ENCODE results near the gene NETO2.
"Not testable (repeated sequence)": the region's sequence is repeated elsewhere in the genome, so short reads cannot be mapped to it uniquely, and the experiment has no call there.

Gene NETO2

GRCh38 chr16:47143677-47144558 is at the start of gene NETO2:
Gene NETO2, minus strand, starts transcription at chr16:47143945. Its CDS starts 333 bp downstream, at chr16:47143612.
- peak; percentile 25 to 27 for DNase-seq (ENCODE audit: low read depth in 2 of 2)

GRCh38 chr16:47182318-47182717 is 38.6 kb upstream of the NETO2 start:
- DNase-seq (ENCODE audit: low read depth in 2 of 2), result no peak

DNA sequence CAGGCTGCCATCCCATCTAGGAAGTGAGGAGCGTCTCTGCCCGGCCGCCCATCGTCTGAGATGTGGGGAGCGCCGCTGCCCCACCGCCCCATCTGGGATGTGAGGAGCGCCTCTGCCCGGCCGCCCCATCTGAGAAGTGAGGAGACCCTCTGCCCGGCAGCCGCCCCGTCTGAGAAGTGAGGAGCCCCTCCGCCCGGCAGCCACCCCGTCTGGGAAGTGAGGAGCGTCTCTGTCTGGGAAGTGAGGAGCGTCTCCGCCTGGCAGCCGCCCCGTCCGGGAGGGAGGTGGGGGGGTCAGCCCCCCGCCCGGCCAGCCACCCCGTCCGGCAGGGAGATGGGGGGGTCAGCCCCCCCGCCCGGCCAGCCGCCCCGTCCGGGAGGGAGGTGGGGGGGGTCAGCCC is 37.3 kb upstream of the NETO2 start:
- not testable (repeated sequence) for DNase-seq (ENCODE audit: low read depth in 2 of 2)

DNA sequence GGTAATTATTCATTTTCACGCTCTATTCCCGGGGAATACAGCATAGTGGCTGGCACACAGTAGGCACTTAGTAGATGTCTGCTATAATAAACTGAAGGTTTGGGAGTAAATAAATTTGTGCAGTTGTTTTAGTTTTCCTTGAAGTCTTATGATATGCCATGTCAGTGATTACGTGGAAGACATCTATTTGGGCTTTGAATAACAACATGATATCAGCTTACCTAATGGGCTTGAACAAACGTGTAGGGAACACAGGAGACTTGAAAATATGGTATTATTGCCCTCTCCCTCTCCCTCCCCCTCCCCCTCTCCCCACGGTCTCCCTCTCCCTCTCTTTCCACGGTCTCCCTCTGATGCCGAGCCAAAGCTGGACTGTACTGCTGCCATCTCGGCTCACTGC is 36.3 kb upstream of the NETO2 start:
- DNase-seq (ENCODE audit: low read depth in 2 of 2), result no peak

DNA sequence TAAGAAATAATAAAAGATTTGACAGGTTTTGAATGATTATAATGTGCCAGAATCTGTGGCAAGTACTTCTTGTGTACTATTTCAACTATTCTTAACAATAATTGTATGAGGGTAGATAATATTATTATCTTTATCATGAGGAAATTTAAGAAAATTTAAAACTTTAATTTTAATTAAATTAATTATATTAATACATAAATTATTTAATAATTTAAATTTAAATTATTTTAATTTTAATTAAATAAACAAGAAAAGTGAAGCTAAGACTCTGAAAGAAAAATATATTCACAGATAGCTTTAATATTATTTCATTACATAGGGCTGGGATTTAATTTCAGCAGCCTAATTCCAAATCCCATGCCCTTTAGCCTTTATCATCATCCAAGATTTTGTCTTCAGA is 31.4 kb upstream of the NETO2 start:
- no peak for DNase-seq (ENCODE audit: low read depth in 2 of 2)

- no peak for DNase-seq (ENCODE audit: low read depth in 2 of 2)
These were observed 19.1 kb upstream of the NETO2 start for GRCh38 chr16:47162670-47163420.

DNA sequence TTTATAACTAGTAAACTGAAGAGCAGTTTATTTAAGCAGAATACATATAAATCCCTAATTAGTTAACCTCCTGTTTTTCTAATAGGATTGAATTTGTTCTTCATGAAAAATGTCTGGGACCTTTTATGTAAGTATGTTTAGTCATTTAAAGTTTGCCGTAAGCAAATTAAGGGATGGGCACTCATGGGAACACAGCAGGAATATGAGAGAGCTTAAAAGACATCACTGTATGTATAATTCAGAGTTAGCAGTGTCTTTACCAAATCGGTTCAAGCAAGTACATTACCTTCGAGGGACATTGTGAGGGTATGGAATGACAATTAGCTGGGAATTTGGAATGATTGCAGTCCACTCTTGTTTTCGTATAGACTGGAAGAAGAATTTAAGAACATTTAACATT is 17.7 kb upstream of the NETO2 start:
- no peak for DNase-seq (ENCODE audit: low read depth in 2 of 2)

DNA sequence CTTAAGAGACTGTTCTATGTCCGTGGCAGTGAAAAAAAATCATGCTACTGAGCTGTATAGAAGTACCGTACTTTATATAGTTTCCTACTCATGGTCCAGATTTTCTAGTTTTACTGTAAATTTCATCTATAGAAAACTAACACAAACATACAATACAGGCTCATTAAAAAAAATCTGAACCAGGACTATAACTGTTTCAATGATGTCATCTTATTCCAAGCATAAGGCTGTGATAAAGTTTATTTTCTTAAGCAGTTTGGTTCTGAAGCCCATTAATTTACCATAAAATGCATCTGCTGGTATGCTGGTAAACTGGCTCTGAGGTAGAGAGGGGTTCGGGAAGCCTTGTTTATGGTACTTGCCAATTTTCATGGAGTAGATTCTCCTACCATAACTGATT is 16.7 kb upstream of the NETO2 start:
- DNase-seq (ENCODE audit: low read depth in 2 of 2), result no peak

GRCh38 chr16:47158992-47159391 is 15.2 kb upstream of the NETO2 start:
- no peak for DNase-seq (ENCODE audit: low read depth in 2 of 2)

- DNase-seq (ENCODE audit: low read depth in 2 of 2), result no peak
These were observed 13.0 kb upstream of the NETO2 start for GRCh38 chr16:47156680-47157215.

GRCh38 chr16:47152501-47152900 is 8.8 kb upstream of the NETO2 start:
- DNase-seq (ENCODE audit: low read depth in 2 of 2), result not testable (repeated sequence)

DNA sequence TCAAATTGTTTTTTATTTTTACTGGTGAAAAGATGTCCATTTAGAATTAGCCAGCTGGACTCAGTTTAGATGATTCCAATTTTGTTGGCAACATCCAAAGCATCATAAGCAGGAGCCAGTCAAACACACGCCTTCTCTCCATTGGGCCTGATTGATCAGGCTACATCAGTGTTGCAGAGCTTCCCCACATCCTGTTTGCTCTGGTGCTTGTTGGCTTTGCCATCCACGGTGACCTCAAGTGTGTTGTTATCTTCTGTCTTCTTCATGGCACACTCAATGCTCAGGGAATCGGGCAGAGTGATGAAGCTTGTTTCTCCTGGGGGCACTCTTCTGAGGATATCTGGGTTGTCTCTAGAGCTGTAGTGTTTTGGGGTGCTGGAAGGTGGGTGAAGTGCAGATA is 6.3 kb upstream of the NETO2 start:
- DNase-seq (ENCODE audit: low read depth in 2 of 2), result no peak

DNA sequence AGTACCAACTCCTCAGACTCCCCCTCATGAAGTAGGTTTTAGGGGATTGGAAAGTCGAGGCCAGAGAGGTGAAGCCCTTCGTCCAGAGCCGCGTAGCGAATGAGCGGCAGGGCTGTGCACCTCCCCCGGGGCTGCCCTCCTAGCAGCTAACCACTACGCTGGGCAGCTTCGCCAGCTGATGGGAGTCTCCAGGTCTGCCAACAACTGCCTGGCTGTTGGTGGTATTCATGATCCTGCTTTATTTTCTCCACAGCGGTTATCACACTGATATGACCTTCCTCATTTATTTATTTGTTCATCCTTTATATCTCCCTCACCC is 773 bp upstream of the NETO2 start:
- no peak for DNase-seq (ENCODE audit: low read depth in 2 of 2)

GRCh38 chr16:47142821-47143676 is 696 bp downstream of the NETO2 start:
- DNase-seq (ENCODE audit: low read depth in 2 of 2), result peak; percentile 20 to 25

DNA sequence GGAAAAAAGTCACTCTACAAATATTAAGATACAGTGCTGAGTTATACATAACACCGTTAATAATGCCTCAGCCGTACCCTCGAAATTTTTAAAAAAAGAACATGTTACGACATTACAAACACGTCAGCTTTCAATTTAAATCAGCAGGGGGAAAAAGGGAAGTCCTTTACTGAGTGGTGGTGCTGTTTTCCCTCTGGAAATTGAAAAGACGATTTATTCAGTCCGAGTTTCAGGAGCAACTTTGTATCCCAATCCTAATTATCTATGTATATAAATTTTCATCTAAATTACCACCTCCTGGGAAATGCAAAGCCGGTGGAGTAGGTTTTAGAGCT is 1.3 kb downstream of the NETO2 start:
- no peak for DNase-seq (ENCODE audit: low read depth in 2 of 2)

DNA sequence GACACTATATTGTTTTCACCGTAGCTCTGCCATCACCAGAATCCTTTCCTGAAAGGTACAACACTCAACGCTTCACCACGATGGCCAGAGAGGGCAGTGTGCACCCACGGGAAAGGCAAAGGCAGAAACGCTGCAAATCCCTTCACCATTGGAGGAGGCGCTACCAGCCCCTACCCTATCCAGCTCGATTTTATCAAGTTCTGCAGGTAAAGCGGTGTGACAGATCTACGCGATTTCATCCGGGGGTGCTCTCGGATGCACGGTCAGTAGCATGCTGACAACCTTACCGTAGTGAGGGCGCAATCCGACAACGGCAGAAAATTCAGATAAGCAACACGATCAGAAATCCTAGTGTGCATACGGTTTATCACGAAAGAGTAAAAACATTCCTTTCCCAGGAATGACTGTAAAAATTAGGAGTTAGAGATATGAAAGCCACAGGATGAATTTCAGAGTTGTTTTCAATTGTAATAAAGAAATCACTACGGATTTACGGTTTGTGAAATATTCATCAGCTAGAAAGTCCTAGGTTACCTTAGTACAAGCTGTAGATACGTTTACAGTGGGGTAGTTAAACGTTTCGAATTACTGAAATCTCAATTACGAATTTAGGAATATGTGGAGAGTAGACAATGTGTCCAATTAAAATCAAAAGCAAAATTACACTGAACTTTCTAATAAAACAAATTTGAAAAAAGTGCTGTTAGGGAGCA is 1.8 kb downstream of the NETO2 start:
- DNase-seq (ENCODE audit: low read depth in 2 of 2), result peak; percentile 51 to 72

GRCh38 chr16:47140686-47141085 is 3.1 kb downstream of the NETO2 start:
- DNase-seq (ENCODE audit: low read depth in 2 of 2), result no peak

DNA sequence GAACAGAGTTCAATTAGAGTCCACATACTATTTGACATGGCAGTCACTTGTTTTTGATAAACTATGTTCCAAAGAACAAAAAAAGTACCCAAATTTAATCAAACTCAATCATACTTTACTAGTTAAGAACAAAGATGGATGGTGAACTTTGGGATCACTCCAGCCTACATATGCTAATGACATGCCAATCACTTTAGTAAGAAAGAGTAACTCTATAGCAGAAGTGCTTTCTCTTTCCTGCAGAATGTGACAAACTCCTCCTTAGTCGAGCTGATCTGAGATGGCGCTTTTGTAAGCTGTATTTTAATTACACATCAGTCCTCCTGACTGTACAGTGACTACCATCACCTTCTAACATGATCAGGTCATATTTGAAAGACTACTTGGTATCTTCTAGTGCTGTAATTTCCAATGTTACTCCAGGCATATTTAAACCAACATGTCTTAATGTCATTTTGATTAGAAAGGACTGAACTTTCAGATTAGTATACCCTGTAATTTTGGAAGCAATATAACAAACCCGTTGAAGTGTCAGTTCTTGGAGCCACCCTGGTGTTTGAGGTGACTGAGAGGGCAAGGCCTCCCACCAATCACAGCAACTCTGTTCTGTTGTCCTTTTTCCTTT is 4.1 kb downstream of the NETO2 start:
- no peak for DNase-seq (ENCODE audit: low read depth in 2 of 2)

DNA sequence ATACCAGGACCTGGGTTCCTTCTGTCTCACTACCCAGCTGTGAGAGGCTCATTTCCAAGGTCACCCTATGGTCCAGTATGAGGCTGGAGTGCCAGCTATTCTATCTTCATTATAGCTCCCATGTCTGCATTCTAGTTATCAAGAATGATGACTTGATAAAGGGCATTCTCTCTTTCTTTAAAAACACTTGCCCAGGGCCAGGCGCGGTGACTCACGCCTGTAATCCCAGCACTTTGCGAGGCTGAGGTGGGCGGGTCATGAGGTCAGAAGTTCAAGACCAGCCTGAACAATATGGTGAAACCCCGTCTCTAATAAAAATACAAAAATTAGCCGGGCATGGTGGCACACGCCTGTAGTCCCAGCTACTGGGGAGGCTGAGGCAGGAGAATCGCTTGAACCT is 5.8 kb downstream of the NETO2 start:
- DNase-seq (ENCODE audit: low read depth in 2 of 2), result not testable (repeated sequence)

DNA sequence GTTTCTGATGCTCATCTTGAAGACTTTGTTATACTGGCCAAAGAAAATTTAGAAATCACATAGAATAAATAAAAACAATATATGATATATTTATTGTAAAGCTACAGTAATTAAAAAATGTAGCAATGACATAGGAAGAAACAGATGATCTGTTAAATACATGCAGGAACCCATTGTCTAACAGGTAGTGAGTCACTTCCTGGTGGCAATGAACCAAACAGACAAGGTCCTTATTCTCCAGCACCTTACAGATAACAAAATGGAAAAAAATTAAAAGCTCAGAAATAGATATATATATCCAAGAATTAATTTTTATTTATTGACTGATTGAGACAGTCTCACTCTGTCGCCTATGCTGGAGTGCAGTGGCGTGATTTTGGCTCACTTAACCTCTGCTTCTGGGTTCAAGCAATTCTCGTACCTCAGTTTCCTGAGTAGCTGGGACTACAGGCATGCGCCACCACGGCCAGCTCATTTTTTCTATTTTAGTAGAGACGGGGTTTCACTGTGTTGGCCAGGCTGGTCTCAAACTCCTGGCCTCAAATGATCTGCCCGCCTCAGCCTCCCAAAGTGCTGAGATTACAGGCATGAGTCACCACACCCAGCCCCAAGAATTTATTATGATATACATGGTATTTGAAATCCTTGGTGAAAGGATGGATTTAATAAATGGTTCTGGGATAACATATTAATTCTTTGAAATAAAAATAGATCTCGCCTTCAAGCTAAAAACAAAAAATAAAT is 7.5 kb downstream of the NETO2 start:
- no peak for DNase-seq (ENCODE audit: low read depth in 2 of 2)

Data from activated CD8-positive, alpha-beta memory T cell treated with anti-CD3 and anti-CD28 coated beads for 4 hours (primary cell).